Adrenal gland (tissue), 5 donors: Measurements from ENCODE around the gene IFT25.

Experiments used
- POLR2A ChIP-seq, 2 donors: fragments of 450-650 bp; IDR thresholded peaks; one replicate each; pipeline ENCODE4 v1.6.1; 2017; ENCODE audit warnings: antibody characterized with exemption in 2 of 2, mild to moderate bottlenecking in 2 of 2, moderate library complexity in 1 of 2
- TF ChIP-seq, protein P1 (sequence below), 6 experiments: fragments of 450-650 bp in 4 of 6; fragments of 200-600 bp in 2 of 6; sonication (generic) in 1 of 6; IDR thresholded peaks; 1 replicate in 5 of 6; 2 replicates in 1 of 6; pipeline versions ENCODE4 v1.5.1 to v1.8.0; 2016 to 2021; ENCODE audit warnings: antibody characterized with exemption in 6 of 6, mild to moderate bottlenecking in 2 of 6, moderate library complexity in 1 of 6
- donor health status: DM: no; HTN: no; CAD: no.

- TF ChIP-seq, protein P1, sequence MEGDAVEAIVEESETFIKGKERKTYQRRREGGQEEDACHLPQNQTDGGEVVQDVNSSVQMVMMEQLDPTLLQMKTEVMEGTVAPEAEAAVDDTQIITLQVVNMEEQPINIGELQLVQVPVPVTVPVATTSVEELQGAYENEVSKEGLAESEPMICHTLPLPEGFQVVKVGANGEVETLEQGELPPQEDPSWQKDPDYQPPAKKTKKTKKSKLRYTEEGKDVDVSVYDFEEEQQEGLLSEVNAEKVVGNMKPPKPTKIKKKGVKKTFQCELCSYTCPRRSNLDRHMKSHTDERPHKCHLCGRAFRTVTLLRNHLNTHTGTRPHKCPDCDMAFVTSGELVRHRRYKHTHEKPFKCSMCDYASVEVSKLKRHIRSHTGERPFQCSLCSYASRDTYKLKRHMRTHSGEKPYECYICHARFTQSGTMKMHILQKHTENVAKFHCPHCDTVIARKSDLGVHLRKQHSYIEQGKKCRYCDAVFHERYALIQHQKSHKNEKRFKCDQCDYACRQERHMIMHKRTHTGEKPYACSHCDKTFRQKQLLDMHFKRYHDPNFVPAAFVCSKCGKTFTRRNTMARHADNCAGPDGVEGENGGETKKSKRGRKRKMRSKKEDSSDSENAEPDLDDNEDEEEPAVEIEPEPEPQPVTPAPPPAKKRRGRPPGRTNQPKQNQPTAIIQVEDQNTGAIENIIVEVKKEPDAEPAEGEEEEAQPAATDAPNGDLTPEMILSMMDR (IDR thresholded peaks at IDR 0.05), result no peak
- peak; percentile 44 to 87 for TF ChIP-seq POLR2A (IDR thresholded peaks at IDR 0.05)
Measured at GRCh38 chr1:53945433-53946251, at the start of gene IFT25.
